GM12874 (cell line): Measurements from ENCODE around the gene AK4.
"Not testable (repeated sequence)": the region's sequence is repeated elsewhere in the genome, so short reads cannot be mapped to it uniquely, and the experiment has no call there.

Source experiments
- TF ChIP-seq, protein P1 (sequence below): IDR thresholded peaks from 2 replicates; pipeline ENCODE4 v1.5.1; 2011; ENCODE audit warnings: low read depth, mild to moderate bottlenecking, control low read depth, low read length, moderate library complexity; ENCODE audit not compliant: insufficient read depth

Gene AK4

DNA sequence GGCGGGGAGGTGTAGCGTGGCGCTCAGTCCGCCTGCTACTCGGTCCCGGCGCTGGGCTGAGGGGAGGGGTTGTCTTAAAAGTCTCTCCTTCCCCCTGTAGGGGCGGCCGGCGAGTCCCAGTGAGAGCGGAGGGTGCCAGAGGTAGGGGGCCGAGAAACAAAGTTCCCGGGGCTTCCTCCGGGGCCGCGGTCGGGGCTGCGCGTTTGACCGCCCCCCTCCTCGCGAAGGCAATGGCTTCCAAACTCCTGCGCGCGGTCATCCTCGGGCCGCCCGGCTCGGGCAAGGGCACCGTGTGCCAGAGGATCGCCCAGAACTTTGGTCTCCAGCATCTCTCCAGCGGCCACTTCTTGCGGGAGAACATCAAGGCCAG lies at the start of gene AK4:
Gene AK4, plus strand, starts transcription at position 26 of the 370 bp plus-strand sequence. Its CDS starts 205 bp downstream, at position 231.
- TF ChIP-seq, protein P1, sequence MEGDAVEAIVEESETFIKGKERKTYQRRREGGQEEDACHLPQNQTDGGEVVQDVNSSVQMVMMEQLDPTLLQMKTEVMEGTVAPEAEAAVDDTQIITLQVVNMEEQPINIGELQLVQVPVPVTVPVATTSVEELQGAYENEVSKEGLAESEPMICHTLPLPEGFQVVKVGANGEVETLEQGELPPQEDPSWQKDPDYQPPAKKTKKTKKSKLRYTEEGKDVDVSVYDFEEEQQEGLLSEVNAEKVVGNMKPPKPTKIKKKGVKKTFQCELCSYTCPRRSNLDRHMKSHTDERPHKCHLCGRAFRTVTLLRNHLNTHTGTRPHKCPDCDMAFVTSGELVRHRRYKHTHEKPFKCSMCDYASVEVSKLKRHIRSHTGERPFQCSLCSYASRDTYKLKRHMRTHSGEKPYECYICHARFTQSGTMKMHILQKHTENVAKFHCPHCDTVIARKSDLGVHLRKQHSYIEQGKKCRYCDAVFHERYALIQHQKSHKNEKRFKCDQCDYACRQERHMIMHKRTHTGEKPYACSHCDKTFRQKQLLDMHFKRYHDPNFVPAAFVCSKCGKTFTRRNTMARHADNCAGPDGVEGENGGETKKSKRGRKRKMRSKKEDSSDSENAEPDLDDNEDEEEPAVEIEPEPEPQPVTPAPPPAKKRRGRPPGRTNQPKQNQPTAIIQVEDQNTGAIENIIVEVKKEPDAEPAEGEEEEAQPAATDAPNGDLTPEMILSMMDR = not testable (repeated sequence)

DNA sequence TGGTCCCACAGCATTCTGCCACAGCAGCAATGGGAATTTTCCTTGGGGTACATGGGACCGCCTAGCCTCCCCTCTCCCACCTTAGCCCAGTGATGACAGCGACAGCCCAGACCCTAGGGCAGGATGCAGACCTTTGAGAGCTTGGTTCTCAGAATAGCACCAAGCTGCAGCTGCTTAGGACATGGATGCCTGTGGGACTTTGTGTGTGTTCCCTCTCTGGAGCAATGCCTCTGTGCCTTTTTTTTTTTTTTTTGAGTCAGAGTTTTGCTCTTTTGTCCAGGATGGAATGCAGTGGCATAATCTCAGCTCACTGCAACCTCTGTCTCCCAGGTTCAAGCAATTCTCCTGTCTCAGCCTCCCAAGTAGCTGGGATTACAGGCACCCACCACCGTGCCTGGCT lies 44.2 kb upstream of the AK4 start:
- TF ChIP-seq, protein P1 = no peak

DNA sequence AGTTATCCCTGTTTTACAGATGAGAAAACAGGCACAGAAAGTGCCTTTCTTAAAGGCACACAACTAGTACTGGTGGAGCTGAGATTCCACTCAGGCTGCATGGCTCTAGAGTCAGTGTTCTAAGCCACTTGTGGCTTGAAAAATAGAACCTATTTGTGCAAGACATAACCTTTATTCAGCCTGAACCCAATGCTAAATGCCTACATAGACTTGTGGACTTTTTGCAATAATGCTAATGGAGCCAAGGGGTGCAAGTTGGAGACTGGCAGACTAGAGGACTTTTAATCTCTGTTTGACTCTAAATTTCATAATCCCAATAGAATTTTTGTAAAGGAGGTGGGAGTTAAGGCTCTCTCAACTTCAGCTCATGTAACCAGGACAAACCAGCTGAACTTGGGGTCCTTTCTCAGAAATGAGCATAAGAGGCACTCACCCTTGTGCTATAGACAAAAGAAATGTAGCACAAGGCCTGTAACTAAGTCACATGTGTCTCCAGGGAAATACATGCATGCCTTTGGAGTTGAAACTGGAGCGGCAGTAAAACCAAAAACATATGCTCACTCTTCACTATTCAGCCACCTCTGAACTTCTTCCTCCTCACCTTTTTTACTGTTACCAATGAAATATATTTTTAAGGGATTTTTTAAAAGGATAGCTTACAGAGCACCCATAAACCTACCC lies 43.0 kb upstream of the AK4 start:
- TF ChIP-seq, protein P1 = no peak

DNA sequence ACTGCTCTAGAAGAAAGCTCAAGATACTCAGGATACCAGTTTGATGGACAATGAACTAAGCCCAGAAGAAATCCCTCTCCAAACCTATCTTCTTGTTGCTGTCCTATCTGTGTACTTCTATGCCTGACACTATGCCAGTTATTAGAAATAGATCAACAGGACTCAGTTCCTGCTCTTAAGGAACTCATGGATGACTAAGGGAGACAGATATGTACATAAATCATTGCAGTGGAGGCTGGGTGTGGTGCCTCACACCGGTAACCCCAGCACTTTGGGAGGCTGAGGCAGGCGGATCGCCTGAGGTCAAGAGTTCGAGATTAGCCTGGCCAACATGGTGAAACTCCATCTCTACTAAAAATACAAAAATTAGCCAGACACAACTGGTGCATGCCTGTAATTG lies 42.4 kb upstream of the AK4 start:
- TF ChIP-seq, protein P1 = no peak

DNA sequence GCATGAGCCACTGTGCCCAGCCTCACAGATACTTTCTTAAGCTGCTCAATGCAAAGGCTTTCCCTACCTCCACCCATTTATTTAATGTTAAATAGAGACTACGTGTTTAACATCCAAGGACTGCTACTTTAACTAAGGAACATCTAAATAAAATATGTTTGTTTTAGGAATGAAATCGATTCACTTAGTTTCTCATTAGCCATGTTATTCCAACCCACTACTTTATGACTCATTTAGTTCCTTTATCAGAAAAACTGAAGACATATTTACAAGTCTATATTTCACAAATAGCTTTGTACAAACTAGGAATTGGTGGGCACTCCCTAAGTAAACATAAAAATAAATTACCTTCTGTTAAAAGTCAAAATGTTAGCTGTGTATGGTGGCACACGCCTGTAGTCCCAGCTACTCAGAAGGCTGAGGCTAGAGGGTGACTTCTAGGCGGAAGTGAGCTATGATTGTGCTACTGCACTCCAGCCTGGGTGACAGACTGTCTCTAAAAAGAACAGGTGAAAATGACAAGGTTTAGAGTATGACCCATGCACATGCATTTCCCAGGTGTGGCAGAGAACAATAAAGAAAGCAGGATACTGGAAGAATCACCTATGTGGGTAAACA lies 39.9 kb upstream of the AK4 start:
- TF ChIP-seq, protein P1 = no peak

DNA sequence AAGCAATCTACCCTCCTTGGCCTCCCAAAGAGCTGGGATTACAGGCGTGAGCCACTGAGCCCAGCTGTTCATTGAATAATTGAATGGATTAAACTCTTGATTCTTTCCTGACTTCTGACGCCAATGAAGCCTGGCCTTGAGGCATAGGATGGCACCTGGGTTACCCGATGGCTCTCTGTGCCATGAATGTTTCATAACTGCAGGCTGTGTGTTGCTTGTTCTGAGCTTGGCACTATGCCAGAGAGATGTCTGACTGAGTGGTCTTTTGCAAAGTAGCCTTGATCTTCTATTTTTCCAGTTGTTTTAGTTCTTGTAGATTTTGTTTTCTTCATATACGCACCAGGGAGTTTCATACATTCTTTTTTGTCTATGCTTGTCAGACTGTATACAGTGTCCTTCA lies 38.5 kb upstream of the AK4 start:
- TF ChIP-seq, protein P1 = no peak

DNA sequence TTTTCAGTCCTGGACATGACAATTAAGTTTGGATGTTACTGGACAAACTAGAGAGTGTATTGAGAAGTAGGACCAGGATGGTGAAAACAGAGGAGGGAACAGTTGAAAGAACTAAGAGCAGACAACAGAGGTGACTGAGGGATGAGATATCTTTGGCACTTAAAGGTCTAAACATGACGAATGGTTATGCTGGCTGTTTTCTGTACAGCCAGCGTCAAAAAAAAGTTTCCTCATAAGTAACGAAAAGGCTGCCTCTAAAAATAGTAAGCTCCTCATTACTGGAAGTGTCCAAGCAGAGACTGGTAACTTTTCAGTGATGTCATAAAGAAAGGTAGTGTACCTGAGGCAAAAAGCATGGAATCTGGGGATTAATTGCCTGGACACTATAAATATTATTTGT lies 35.2 kb upstream of the AK4 start:
- TF ChIP-seq, protein P1 = no peak
